BJ (cell line): ENCODE results near the gene FAM168A. TPM values are rescaled to one million over a fixed set of nuclear protein-coding genes. Genes with fewer than 3 reads are reported as not detected.
"Not testable (repeated sequence)": the region's sequence is repeated elsewhere in the genome, so short reads cannot be mapped to it uniquely, and the experiment has no call there.

Experiments used
- CTCF ChIA-PET: fragments of 350-600 bp; formaldehyde crosslinking; extraction: SDS; loops from one replicate; lab custom pipeline; 2021; ENCODE audit warnings: antibody characterized with exemption, inconsistent platforms; lab: Yijun Ruan, JAX
- POLR2A ChIA-PET: fragments of 300-600 bp; sonication (Branson Sonifier 250); formaldehyde crosslinking; extraction: SDS; loops from one replicate; lab custom pipeline; 2021; ENCODE audit warnings: antibody characterized with exemption; lab: Charles Lee
- DNase-seq: peaks from one replicate; pipeline ENCODE4 v3.0.0-alpha.2; 2011; ENCODE audit warnings: low read depth
- H3K27me3 ChIP-seq: 2 replicates; pipeline ENCODE4 v1.6.0; 2011; ENCODE audit warnings: low read length; ENCODE audit not compliant: control insufficient read depth, insufficient read depth
- H3K36me3 ChIP-seq: 2 replicates; pipeline ENCODE4 v1.5.1; 2011; ENCODE audit warnings: low read length; ENCODE audit not compliant: control insufficient read depth, insufficient read depth
- H3K4me3 ChIP-seq: 2 replicates; pipeline ENCODE4 v1.5.1; 2011; ENCODE audit warnings: low read depth, mild to moderate bottlenecking, control low read depth, low read length
- polyA plus RNA-seq: library from polyadenylated mRNA; depleted of rRNA; stranded (reverse); fragments of >200 nt; gene quantifications from 2 replicates; pipeline ENCODE4 v1.2.3, GENCODE V29; 2011
- TF ChIP-seq, protein P1 (sequence below): IDR thresholded peaks from 2 replicates; pipeline ENCODE4 v1.5.1; 2011; ENCODE audit warnings: low read depth, mild to moderate bottlenecking, control low read depth, inconsistent platforms, low read length, moderate library complexity; ENCODE audit not compliant: insufficient read depth

The FAM168A gene
- polyA plus RNA-seq, 1 experiment = 19.1 TPM

DNA sequence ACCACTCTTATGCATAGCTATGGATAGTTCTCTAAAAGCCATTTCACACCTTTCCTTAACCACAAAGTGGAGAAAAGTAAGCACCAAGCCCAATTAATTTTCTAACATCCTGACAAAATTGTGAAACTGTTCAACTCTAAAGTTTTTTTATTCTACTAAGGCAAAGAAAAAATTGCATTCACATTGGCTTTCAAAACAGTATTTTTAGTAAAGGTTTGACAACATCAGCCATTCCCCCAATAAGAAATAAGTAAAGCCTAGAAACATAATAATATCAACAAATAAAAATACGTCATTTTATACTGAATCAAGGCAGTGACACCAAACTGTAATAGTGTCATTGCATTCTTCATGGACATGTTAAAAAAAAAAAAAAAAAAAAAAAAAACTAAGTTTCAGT is 11.1 kb downstream of the FAM168A start:
- no peaks in the 10 kb centered on the region for H3K27me3 ChIP-seq
- no peaks in the 10 kb centered on the region for H3K36me3 ChIP-seq
- no peak overlapping the region for H3K4me3 ChIP-seq
- TF ChIP-seq, protein P1, sequence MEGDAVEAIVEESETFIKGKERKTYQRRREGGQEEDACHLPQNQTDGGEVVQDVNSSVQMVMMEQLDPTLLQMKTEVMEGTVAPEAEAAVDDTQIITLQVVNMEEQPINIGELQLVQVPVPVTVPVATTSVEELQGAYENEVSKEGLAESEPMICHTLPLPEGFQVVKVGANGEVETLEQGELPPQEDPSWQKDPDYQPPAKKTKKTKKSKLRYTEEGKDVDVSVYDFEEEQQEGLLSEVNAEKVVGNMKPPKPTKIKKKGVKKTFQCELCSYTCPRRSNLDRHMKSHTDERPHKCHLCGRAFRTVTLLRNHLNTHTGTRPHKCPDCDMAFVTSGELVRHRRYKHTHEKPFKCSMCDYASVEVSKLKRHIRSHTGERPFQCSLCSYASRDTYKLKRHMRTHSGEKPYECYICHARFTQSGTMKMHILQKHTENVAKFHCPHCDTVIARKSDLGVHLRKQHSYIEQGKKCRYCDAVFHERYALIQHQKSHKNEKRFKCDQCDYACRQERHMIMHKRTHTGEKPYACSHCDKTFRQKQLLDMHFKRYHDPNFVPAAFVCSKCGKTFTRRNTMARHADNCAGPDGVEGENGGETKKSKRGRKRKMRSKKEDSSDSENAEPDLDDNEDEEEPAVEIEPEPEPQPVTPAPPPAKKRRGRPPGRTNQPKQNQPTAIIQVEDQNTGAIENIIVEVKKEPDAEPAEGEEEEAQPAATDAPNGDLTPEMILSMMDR = no peak
- DNase-seq = no peak
- ChIA-PET POLR2A (no interaction called here), CTCF (no interaction called here)

DNA sequence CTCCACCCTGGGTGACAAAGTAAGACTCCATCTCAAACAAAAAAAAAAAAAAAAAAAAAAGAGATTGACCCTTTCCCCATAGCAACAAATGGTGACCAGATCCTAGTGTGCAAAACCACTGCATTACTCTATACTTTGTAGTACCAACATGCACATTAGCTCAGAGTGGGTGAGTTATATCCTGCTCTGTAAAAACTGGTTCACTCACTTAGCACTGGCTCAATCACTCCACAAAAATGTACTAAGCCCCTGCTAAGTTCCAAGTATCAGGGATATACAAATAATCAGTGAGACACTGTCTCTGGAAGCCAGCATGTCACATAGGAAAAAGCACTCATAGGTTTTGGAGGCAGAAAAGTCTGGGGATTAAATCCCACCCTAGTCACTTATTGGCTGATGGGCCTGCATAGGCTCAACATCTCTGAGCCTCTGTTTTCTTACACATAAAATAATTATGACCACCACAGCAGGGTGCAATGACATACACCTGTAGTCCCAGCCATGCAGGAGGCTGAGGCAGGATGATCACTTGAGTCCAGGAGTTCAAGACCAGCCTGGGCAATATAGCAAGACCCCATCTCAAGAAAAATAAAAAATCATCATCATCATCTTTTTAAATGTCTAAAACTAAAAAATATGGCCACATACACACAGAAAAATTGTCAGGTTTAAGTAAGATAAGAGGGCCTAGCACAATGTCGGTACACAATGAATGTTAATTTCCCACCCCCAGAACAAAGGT is 11.9 kb downstream of the FAM168A start:
- Histone ChIP-seq H3K4me3 (no peak overlapping the region), H3K36me3 (no peaks in the 10 kb centered on the region), H3K27me3 (no peaks in the 10 kb centered on the region)
- DNase-seq = no peak
- TF ChIP-seq, protein P1 = no peak
- ChIA-PET POLR2A (no interaction called here), CTCF (interaction anchor here (0.7 kb wide), 1 partner anchor 107 kb away, joined by 3 read pairs; no protein-coding TSS in a partner anchor)

DNA sequence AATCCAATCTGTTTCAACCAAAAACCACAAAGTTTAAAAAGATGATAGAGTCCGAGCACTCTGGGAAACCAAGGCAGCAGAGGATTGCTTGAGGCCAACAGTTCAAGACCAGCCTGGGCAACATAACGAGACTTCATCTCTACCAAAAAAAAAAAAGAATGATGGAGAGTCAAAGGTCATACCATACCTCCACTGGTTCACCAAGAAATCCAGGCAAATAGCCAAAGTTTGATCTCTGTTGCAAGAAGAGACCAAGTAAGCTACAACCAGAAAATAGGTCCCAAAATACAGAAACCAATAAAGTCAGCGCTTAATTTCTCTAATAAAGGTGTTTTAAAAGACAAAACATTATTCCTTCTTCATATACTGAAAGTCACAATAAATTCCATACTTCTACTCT is 13.1 kb downstream of the FAM168A start:
- Histone ChIP-seq H3K4me3 (no peak overlapping the region), H3K36me3 (no peaks in the 10 kb centered on the region), H3K27me3 (no peaks in the 10 kb centered on the region)
- TF ChIP-seq, protein P1 = no peak
- DNase-seq = no peak
- POLR2A ChIA-PET = no interaction called here
- CTCF ChIA-PET = no interaction called here

DNA sequence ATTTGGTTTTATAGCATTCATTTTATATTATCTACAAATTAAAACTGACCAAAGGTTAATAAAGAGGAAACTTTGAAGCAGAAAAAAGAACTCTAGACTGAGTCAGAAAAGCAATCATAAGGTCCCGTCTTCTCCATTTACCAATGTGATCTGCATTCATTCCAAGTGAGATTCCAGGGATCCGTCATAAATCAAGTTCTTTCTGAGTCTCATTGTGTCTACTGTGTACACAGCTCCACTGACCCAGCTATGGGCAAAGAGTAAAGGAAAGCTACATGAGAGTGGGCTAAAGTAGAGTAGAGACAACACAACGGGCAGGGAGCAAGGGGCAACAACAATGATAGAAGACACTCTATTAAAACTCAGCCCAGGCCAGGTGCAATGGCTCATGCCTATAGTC is 15.3 kb downstream of the FAM168A start:
- POLR2A ChIA-PET = no interaction called here
- TF ChIP-seq, protein P1 = no peak
- no peaks in the 10 kb centered on the region for H3K27me3 ChIP-seq
- no peak overlapping the region for H3K4me3 ChIP-seq
- CTCF ChIA-PET = no interaction called here
- DNase-seq = no peak
- no peaks in the 10 kb centered on the region for H3K36me3 ChIP-seq

DNA sequence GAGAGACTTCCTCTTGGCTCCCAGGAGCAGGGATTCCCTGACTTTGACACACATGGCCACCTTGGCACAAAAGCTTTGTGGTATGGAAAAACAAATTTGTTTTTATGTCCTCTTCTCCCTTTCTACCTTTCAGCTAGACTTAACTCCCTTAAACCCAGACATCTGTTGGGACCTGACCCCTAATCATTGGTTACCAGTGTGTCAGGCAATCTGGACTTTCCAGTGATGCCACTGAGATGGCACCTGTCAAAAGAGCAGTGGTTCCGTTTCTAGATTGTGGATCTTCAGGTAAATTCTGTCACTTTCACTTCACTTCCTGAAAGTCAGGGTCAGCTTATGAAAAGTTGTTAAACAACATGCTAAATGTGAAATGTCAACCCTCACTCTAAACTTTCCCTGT is 17.2 kb downstream of the FAM168A start:
- CTCF ChIA-PET = interaction anchor here (0.9 to 1.1 kb wide), 2 partner anchors 29 to 45 kb away, joined by 3 read pairs; no protein-coding TSS in a partner anchor
- H3K4me3 ChIP-seq, DNase-seq, H3K27me3 ChIP-seq, POLR2A ChIA-PET, H3K36me3 ChIP-seq: not testable (repeated sequence)
